K562 (cell line): ENCODE measurements around the gene EPHB2. TPM values are rescaled to one million over a fixed set of nuclear protein-coding genes. Genes with fewer than 3 reads are reported as not detected.

Source experiments
- ATAC-seq: fragments of 200-7000 bp; cut with Tn5 transposase; 3 replicates; pipeline ENCODE4 v1.9.1; 2020; ENCODE audit warnings: moderate library complexity
- BruUV-seq: library from RNA; stranded (reverse); fragments of 400-500 nt; replicated peaks from 2 replicates; lab custom pipeline; 2021; lab: Mats Ljungman, UMichigan
- CTCF ChIA-PET: fragments of 300-600 bp; formaldehyde crosslinking; extraction: SDS; loops from one replicate; lab custom pipeline; 2021; ENCODE audit warnings: low intra/inter-chr PET ratio; lab: Yijun Ruan, JAX
- POLR2A ChIA-PET: fragments of 300-600, 350-650 bp; sonication (Branson Sonifier 250); formaldehyde crosslinking; extraction: SDS; loops from one replicate; lab custom pipeline; 2021; ENCODE audit warnings: antibody characterized with exemption, inconsistent platforms; lab: Yijun Ruan, JAX
- DNase-seq, 4 experiments: peaks; one replicate each; pipeline versions ENCODE4 v3.0.0 to v3.0.0-alpha.2; 2011 to 2018; ENCODE audit warnings: low spot score in 3 of 4, mixed read lengths in 3 of 4; ENCODE audit errors: extremely low read depth in 1 of 4
- FAIRE-seq: peaks from 2 replicates; lab custom pipeline; 2011; peaks lifted over from hg19 to GRCh38; lab: Jason Lieb, UNC
- H2AFZ ChIP-seq: 2 replicates; pipeline ENCODE4 v1.6.0; 2011; ENCODE audit warnings: low read depth, low read length, control low read depth, inconsistent platforms
- H3K27ac ChIP-seq: fragments of 200-600 bp; 3 replicates; pipeline ENCODE4 v1.8.0; 2011; ENCODE audit warnings: low read depth, mild to moderate bottlenecking, control low read depth, inconsistent platforms, low read length, moderate library complexity, mixed read lengths; ENCODE audit errors: extremely low read depth
- H3K27me3 ChIP-seq, 2 experiments: fragments of 300-600 bp in 1 of 2; 2 replicates in 1 of 2; 3 replicates in 1 of 2; pipeline versions ENCODE4 v1.6.0 to v1.8.0; 2011; ENCODE audit warnings: inconsistent platforms in 2 of 2, low read length in 2 of 2, mild to moderate bottlenecking in 1 of 2, mixed read lengths in 1 of 2, moderate library complexity in 1 of 2; ENCODE audit not compliant: control insufficient read depth in 2 of 2, insufficient read depth in 2 of 2
- H3K36me3 ChIP-seq: fragments of 300-600 bp; 3 replicates; pipeline ENCODE4 v1.8.0; 2011; ENCODE audit warnings: mild to moderate bottlenecking, low read length, inconsistent platforms; ENCODE audit not compliant: control insufficient read depth, insufficient read depth
- H3K4me1 ChIP-seq, 2 experiments: fragments of 200-600 bp in 1 of 2; replicated peaks in 1 of 2; 2 replicates in 1 of 2; 3 replicates in 1 of 2; pipeline versions ENCODE4 v1.5.1 to v1.8.0; 2011; ENCODE audit warnings: inconsistent platforms in 2 of 2, low read length in 2 of 2, mild to moderate bottlenecking in 1 of 2, mixed read lengths in 1 of 2, moderate library complexity in 1 of 2; ENCODE audit not compliant: control insufficient read depth in 2 of 2, insufficient read depth in 2 of 2
- H3K4me2 ChIP-seq: 2 replicates; pipeline ENCODE4 v1.6.1; 2011; ENCODE audit warnings: low read length, control low read depth, inconsistent platforms, mixed read lengths; ENCODE audit not compliant: insufficient read depth
- H3K4me3 ChIP-seq: fragments of 200-600 bp; sonication (generic), shearing (Covaris generic); 2 replicates; pipeline ENCODE4 v1.5.1; 2016; ENCODE audit warnings: control low read depth, inconsistent platforms
- H3K79me2 ChIP-seq: fragments of 200-600 bp; 3 replicates; pipeline ENCODE4 v1.8.0; 2011; ENCODE audit warnings: low read length, inconsistent platforms; ENCODE audit not compliant: control insufficient read depth, insufficient read depth
- H3K9ac ChIP-seq, 2 experiments: 2 replicates each; pipeline versions ENCODE4 v1.6.0 to v1.6.1; 2011; ENCODE audit warnings: low read depth in 2 of 2, low read length in 2 of 2, control low read depth in 1 of 2, inconsistent platforms in 1 of 2, mild to moderate bottlenecking in 1 of 2, mixed read lengths in 1 of 2; ENCODE audit not compliant: insufficient read depth in 1 of 2
- H3K9me1 ChIP-seq: one replicate; pipeline ENCODE4 v1.6.0; 2011; ENCODE audit warnings: inconsistent platforms, mild to moderate bottlenecking, low read length, moderate library complexity; ENCODE audit not compliant: control insufficient read depth, insufficient read depth
- H3K9me3 ChIP-seq: replicated peaks from 2 replicates; pipeline ENCODE4 v1.5.1; 2011; ENCODE audit warnings: low read depth, low read length, inconsistent platforms; ENCODE audit not compliant: control insufficient read depth, insufficient read depth
- H4K20me1 ChIP-seq: replicated peaks from 2 replicates; pipeline ENCODE4 v1.6.1; 2011; ENCODE audit warnings: low read length, inconsistent platforms, mixed read lengths; ENCODE audit not compliant: control insufficient read depth, insufficient read depth
- CAMTA2 ChIP-seq: fragments of 250-450 bp; sonication (Bioruptor Pico); conservative IDR thresholded peaks from 2 replicates; pipeline ENCODE4 v1.5.1; 2022
- NFIX ChIP-seq: fragments of 250-450 bp; sonication (Bioruptor Pico); IDR thresholded peaks from 2 replicates; pipeline ENCODE4 v1.4.0; 2020; ENCODE audit warnings: low read depth, mild to moderate bottlenecking, moderate library complexity
- NR3C1 ChIP-seq: sonication (generic); formaldehyde crosslinking; IDR thresholded peaks from 2 replicates; pipeline ENCODE4 v1.8.1; 2022; ENCODE audit warnings: missing genetic modification reagents
- SLC30A9 ChIP-seq: fragments of 250-450 bp; sonication (Bioruptor Pico); IDR thresholded peaks from 2 replicates; pipeline ENCODE4 v1.8.0; 2022; ENCODE audit warnings: mild to moderate bottlenecking, moderate library complexity
- SMARCC2 ChIP-seq: fragments of 450-650 bp; IDR thresholded peaks from 2 replicates; pipeline ENCODE4 v1.6.1; 2017; ENCODE audit warnings: antibody characterized with exemption, moderate library complexity, mild to moderate bottlenecking, low read depth
- SRSF9 ChIP-seq: fragments of 200-400 bp; formaldehyde crosslinking; IDR thresholded peaks from 2 replicates; pipeline ENCODE4 v1.6.1; 2017; ENCODE audit warnings: low read depth, low read length, borderline replicate concordance
- XRCC3 ChIP-seq: fragments of 450-650 bp; IDR thresholded peaks from 2 replicates; pipeline ENCODE4 v1.6.1; 2017; ENCODE audit warnings: mild to moderate bottlenecking, moderate library complexity
- ZFX ChIP-seq: sonication (generic); formaldehyde crosslinking; IDR thresholded peaks from 2 replicates; pipeline ENCODE4 v1.8.0; 2022; ENCODE audit warnings: mild to moderate bottlenecking, missing genetic modification reagents, moderate library complexity
- ZSCAN32 ChIP-seq: fragments of 450-650 bp; formaldehyde crosslinking; IDR thresholded peaks from 2 replicates; pipeline ENCODE4 v1.4.0; 2020; ENCODE audit warnings: mild to moderate bottlenecking, moderate library complexity
- WGBS: fragments of 100-300 bp; shearing (Covaris generic); methylation state at CpG from one replicate; pipeline ENCODE4 v1.1.6; 2016; ENCODE audit warnings: low coverage, mixed read lengths; ENCODE audit not compliant: insufficient coverage; ENCODE audit errors: missing lambda C conversion rate; 5-methylcytosine and 5-hydroxymethylcytosine counted together
- in situ Hi-C: fragments of 300-500 bp; cut with MboI; formaldehyde crosslinking; loops from 4 replicates; pipeline ENCODE4 v1.15.0; 2018; ENCODE audit warnings: inconsistent platforms, mixed read lengths
- intact Hi-C: fragments of 100-400 bp; cut with micrococcal nuclease; formaldehyde crosslinking; loops from 2 replicates; pipeline ENCODE4 v1.14.2; 2022
- polyA plus RNA-seq, 8 experiments: library from polyadenylated mRNA; depleted of rRNA in 4 of 8; stranded (reverse) in 5 of 8; unstranded in 3 of 8; fragments of >200 nt; fragmentation: Nextera tagmentation in 2 of 8; fragmentation: Illumina TruSeq in 1 of 8; extraction: Ambion mirVana in 2 of 8; extraction: Trizol in 1 of 8; gene quantifications; 2 replicates each; pipeline versions ENCODE4 v1.2.1 to v1.2.3, GENCODE V29; 2011 to 2014; ENCODE audit warnings: inconsistent platforms in 1 of 8, missing spikeins in 1 of 8
- total RNA-seq, 7 experiments: library from RNA; depleted of rRNA in 6 of 7; stranded (reverse); fragments of >200 nt in 6 of 7; fragmentation: Illumina TruSeq in 2 of 7; extraction: Trizol in 2 of 7; gene quantifications; 2 replicates each; pipeline versions ENCODE4 v1.2.1 to v1.2.3, GENCODE V29; 2011 to 2021; ENCODE audit warnings: low replicate concordance in 1 of 7
- TF ChIP-seq, protein P1 (sequence below): fragments of 450-650 bp; formaldehyde crosslinking; IDR thresholded peaks from 2 replicates; pipeline ENCODE4 v1.4.0; 2020; ENCODE audit warnings: mild to moderate bottlenecking

The EPHB2 gene
- total and polyA plus RNA-seq, 9 of the 15 experiments (the other 6 are each of a cell fraction or from before 2014, with no cell fraction given) = not detected

DNA sequence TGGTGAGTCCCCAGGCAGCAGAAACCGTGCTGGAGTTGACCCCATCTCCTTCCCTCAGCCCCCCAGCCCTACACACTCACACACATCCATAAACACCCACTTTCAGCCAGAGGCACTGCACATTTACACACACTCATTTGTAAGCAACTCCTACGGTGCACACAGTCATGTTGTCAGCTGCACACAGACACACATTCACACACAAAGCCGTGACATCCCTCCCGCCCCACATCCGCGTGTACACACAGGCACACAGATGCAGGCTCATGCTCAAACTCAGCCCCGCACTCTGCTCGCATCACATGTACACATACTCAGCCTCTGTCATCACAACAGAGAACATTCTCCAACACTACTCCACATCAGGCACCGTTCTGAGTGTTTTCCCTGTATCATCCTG, 214.5 kb downstream of the EPHB2 start:
- FAIRE-seq (no peak), ATAC-seq (no peak), DNase-seq (no peak)
- no peak overlapping the region for H2AFZ ChIP-seq
- no peak overlapping the region for H3K27ac ChIP-seq
- ChIA-PET POLR2A (no interaction called here), CTCF (no interaction called here)
- 0 out of 2 replicates have a peak, but pooled peaks cover 5% of the 10 kb centered on the region for H4K20me1 ChIP-seq
- no peaks in the 10 kb centered on the region for H3K9me3 ChIP-seq
- no peaks in the 10 kb centered on the region for H3K9me1 ChIP-seq
- intact Hi-C loops = no loop called here
- H3K4me3 ChIP-seq = no peak overlapping the region
- no peaks in the 10 kb centered on the region for H3K79me2 ChIP-seq
- no peaks in the 10 kb centered on the region for H3K36me3 ChIP-seq
- H3K4me2 ChIP-seq = no peak overlapping the region
- TF ChIP-seq NR3C1 (no peak), NFIX (CRISPR knock-in tag) (no peak), XRCC3 (no peak), ZFX (CRISPR knock-in tag) (no peak), SLC30A9 (CRISPR knock-in tag) (no peak), CAMTA2 (CRISPR knock-in tag) (no peak), SMARCC2 (no peak), ZSCAN32 (CRISPR knock-in tag) (no peak), SRSF9 (no peak)
- TF ChIP-seq, protein P1, sequence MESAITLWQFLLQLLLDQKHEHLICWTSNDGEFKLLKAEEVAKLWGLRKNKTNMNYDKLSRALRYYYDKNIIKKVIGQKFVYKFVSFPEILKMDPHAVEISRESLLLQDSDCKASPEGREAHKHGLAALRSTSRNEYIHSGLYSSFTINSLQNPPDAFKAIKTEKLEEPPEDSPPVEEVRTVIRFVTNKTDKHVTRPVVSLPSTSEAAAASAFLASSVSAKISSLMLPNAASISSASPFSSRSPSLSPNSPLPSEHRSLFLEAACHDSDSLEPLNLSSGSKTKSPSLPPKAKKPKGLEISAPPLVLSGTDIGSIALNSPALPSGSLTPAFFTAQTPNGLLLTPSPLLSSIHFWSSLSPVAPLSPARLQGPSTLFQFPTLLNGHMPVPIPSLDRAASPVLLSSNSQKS = no peak
- BruUV-seq = no TSS peak
- H3K27me3 ChIP-seq = peaks cover 34 to 66% of the 10 kb centered on the region in 2 experiments
- WGBS = 2% methylated on average over 9 of the region's 9 CpGs
- no peak overlapping the region for H3K9ac ChIP-seq
- no peaks in the 10 kb centered on the region for H3K4me1 ChIP-seq
- in situ Hi-C loops = no loop called here
